ENCODE measurements around the gene RNASEH2A.
A peak's percentile ranks its signal among the peaks of the same experiment; 100 is the strongest.

The RNASEH2A gene

GRCh38 chr19:12806242-12807081, at the start of gene RNASEH2A:
TSS of gene RNASEH2A (plus strand) at chr19:12806584. CDS start at chr19:12806674, 90 bp downstream.
- DNase-seq (ENCODE audit: low read depth): peak; percentile 83

GRCh38 chr19:12757544-12758274, 48.7 kb upstream of the RNASEH2A start:
- no peak for DNase-seq (ENCODE audit: low read depth)

- no peak for DNase-seq (ENCODE audit: low read depth)
These were observed 46.7 kb upstream of the RNASEH2A start for GRCh38 chr19:12759686-12760085.

- DNase-seq (ENCODE audit: low read depth): no peak
These were observed 43.3 kb upstream of the RNASEH2A start for GRCh38 chr19:12763100-12763499.

- no peak for DNase-seq (ENCODE audit: low read depth)
These were observed 41.7 kb upstream of the RNASEH2A start for GRCh38 chr19:12764698-12765097.

- peak; percentile 74 for DNase-seq (ENCODE audit: low read depth)
These were observed 40.3 kb upstream of the RNASEH2A start for GRCh38 chr19:12766051-12766521.

- DNase-seq (ENCODE audit: low read depth): no peak
These were observed 39.2 kb upstream of the RNASEH2A start for GRCh38 chr19:12767150-12767549.

GRCh38 chr19:12767666-12768065, 38.7 kb upstream of the RNASEH2A start:
- DNase-seq (ENCODE audit: low read depth): no peak

- DNase-seq (ENCODE audit: low read depth): no peak
These were observed 36.7 kb upstream of the RNASEH2A start for GRCh38 chr19:12769689-12770088.

GRCh38 chr19:12770922-12771321, 35.5 kb upstream of the RNASEH2A start:
- no peak for DNase-seq (ENCODE audit: low read depth)

- no peak for DNase-seq (ENCODE audit: low read depth)
These were observed 34.1 kb upstream of the RNASEH2A start for GRCh38 chr19:12772323-12772722.

- DNase-seq (ENCODE audit: low read depth): no peak
These were observed 32.8 kb upstream of the RNASEH2A start for GRCh38 chr19:12773571-12773970.

GRCh38 chr19:12774588-12775555, 31.5 kb upstream of the RNASEH2A start, which contains the start of gene HOOK2:
TSS of gene HOOK2 (minus strand) at chr19:12775552. CDS start at chr19:12775449, 103 bp downstream.
- DNase-seq (ENCODE audit: low read depth): no peak

- DNase-seq (ENCODE audit: low read depth): peak; percentile 76
These were observed 29.0 kb upstream of the RNASEH2A start for GRCh38 chr19:12777217-12778016.

GRCh38 chr19:12778017-12778904, 28.1 kb upstream of the RNASEH2A start:
- no peak for DNase-seq (ENCODE audit: low read depth)

GRCh38 chr19:12778905-12779161, 27.6 kb upstream of the RNASEH2A start:
- DNase-seq (ENCODE audit: low read depth): no peak

- DNase-seq (ENCODE audit: low read depth): no peak
These were observed 27.0 kb upstream of the RNASEH2A start for GRCh38 chr19:12779162-12779993.

- no peak for DNase-seq (ENCODE audit: low read depth)
These were observed 24.3 kb upstream of the RNASEH2A start for GRCh38 chr19:12782174-12782423.

GRCh38 chr19:12782424-12783290, 23.7 kb upstream of the RNASEH2A start:
- peak; percentile 89 for DNase-seq (ENCODE audit: low read depth)

All from stimulated activated CD8-positive, alpha-beta memory T cell treated with anti-CD3 and anti-CD28 coated beads, Interleukin-4, amount 100 ng/mL, for 24 hours (primary cell).